Mucosa of stomach (tissue), 1 donor: ENCODE results near the gene MTX1.

Experiments
- H3K27me3 ChIP-seq: one replicate; pipeline ENCODE4 v1.7.0; 2013; ENCODE audit warnings: mild to moderate bottlenecking, low read length; ENCODE audit not compliant: control insufficient read depth, insufficient read depth
- H3K36me3 ChIP-seq: one replicate; pipeline ENCODE4 v1.7.0; 2013; ENCODE audit warnings: low read length; ENCODE audit not compliant: control insufficient read depth, insufficient read depth
- H3K4me1 ChIP-seq: one replicate; pipeline ENCODE4 v1.7.0; 2013; ENCODE audit warnings: mild to moderate bottlenecking, low read length; ENCODE audit not compliant: control insufficient read depth, insufficient read depth
- H3K4me3 ChIP-seq: one replicate; pipeline ENCODE4 v1.7.0; 2013; ENCODE audit warnings: low read length
- H3K9ac ChIP-seq: one replicate; pipeline ENCODE4 v1.7.0; 2013; ENCODE audit warnings: mild to moderate bottlenecking, low read length, moderate library complexity
- H3K9me3 ChIP-seq: one replicate; pipeline ENCODE4 v1.7.0; 2013; ENCODE audit warnings: mild to moderate bottlenecking, low read length, moderate library complexity; ENCODE audit not compliant: control insufficient read depth
- donor health status: Pancreatic carcinoma.

The MTX1 gene

GRCh38 chr1:155196103-155196892 lies 12.2 kb upstream of the MTX1 start:
- Histone ChIP-seq H3K9ac (peak overlapping the region; percentile 64), H3K9me3 (no peaks in the 10 kb centered on the region), H3K4me3 (no peak overlapping the region), H3K36me3 (no peaks in the 10 kb centered on the region), H3K27me3 (no peaks in the 10 kb centered on the region), H3K4me1 (peaks cover 27% of the 10 kb centered on the region)

- no peaks in the 10 kb centered on the region for H3K36me3 ChIP-seq
- no peaks in the 10 kb centered on the region for H3K27me3 ChIP-seq
- H3K4me1 ChIP-seq, result peaks cover 27% of the 10 kb centered on the region
- H3K4me3 ChIP-seq, result no peak overlapping the region
- H3K9ac ChIP-seq, result no peak overlapping the region
- no peaks in the 10 kb centered on the region for H3K9me3 ChIP-seq
Measured at GRCh38 chr1:155196893-155197638, 11.4 kb upstream of the MTX1 start.

GRCh38 chr1:155197901-155198546 lies 10.5 kb upstream of the MTX1 start:
- Histone ChIP-seq H3K9ac (no peak overlapping the region), H3K9me3 (no peaks in the 10 kb centered on the region), H3K4me3 (no peak overlapping the region), H3K27me3 (no peaks in the 10 kb centered on the region), H3K4me1 (peaks cover 26% of the 10 kb centered on the region), H3K36me3 (no peaks in the 10 kb centered on the region)

GRCh38 chr1:155198547-155198906 lies 10.0 kb upstream of the MTX1 start:
- H3K36me3 ChIP-seq, result no peaks in the 10 kb centered on the region
- no peak overlapping the region for H3K9ac ChIP-seq
- H3K27me3 ChIP-seq, result no peaks in the 10 kb centered on the region
- peaks cover 21% of the 10 kb centered on the region for H3K4me1 ChIP-seq
- H3K9me3 ChIP-seq, result no peaks in the 10 kb centered on the region
- H3K4me3 ChIP-seq, result no peak overlapping the region

- no peaks in the 10 kb centered on the region for H3K36me3 ChIP-seq
- no peak overlapping the region for H3K9ac ChIP-seq
- H3K4me1 ChIP-seq, result peaks cover 10% of the 10 kb centered on the region
- H3K4me3 ChIP-seq, result no peak overlapping the region
- no peaks in the 10 kb centered on the region for H3K27me3 ChIP-seq
- no peaks in the 10 kb centered on the region for H3K9me3 ChIP-seq
Measured at GRCh38 chr1:155199792-155200191, 8.7 kb upstream of the MTX1 start.

GRCh38 chr1:155200920-155201319 lies 7.6 kb upstream of the MTX1 start:
- Histone ChIP-seq H3K36me3 (no peaks in the 10 kb centered on the region), H3K4me3 (no peak overlapping the region), H3K9me3 (no peaks in the 10 kb centered on the region), H3K27me3 (no peaks in the 10 kb centered on the region), H3K9ac (no peak overlapping the region), H3K4me1 (peaks cover 2% of the 10 kb centered on the region)

- no peaks in the 10 kb centered on the region for H3K27me3 ChIP-seq
- H3K9me3 ChIP-seq, result no peaks in the 10 kb centered on the region
- H3K4me1 ChIP-seq, result peaks cover 6% of the 10 kb centered on the region
- H3K9ac ChIP-seq, result no peak overlapping the region
- no peaks in the 10 kb centered on the region for H3K36me3 ChIP-seq
- no peak overlapping the region for H3K4me3 ChIP-seq
Measured at GRCh38 chr1:155202198-155202597, 6.3 kb upstream of the MTX1 start.

GRCh38 chr1:155202731-155203515 lies 5.6 kb upstream of the MTX1 start:
- no peak overlapping the region for H3K4me3 ChIP-seq
- no peak overlapping the region for H3K9ac ChIP-seq
- no peaks in the 10 kb centered on the region for H3K9me3 ChIP-seq
- no peaks in the 10 kb centered on the region for H3K27me3 ChIP-seq
- no peaks in the 10 kb centered on the region for H3K36me3 ChIP-seq
- H3K4me1 ChIP-seq, result peaks cover 13% of the 10 kb centered on the region

- Histone ChIP-seq H3K36me3 (no peaks in the 10 kb centered on the region), H3K4me3 (no peak overlapping the region), H3K9me3 (no peaks in the 10 kb centered on the region), H3K4me1 (peaks cover 27% of the 10 kb centered on the region), H3K9ac (no peak overlapping the region), H3K27me3 (no peaks in the 10 kb centered on the region)
Measured at GRCh38 chr1:155205035-155205434, 3.5 kb upstream of the MTX1 start.

- Histone ChIP-seq H3K9me3 (no peaks in the 10 kb centered on the region), H3K4me1 (peaks cover 27% of the 10 kb centered on the region), H3K27me3 (no peaks in the 10 kb centered on the region), H3K9ac (no peak overlapping the region), H3K4me3 (no peak overlapping the region), H3K36me3 (no peaks in the 10 kb centered on the region)
Measured at GRCh38 chr1:155205969-155206593, 2.4 kb upstream of the MTX1 start.

GRCh38 chr1:155206891-155207805 lies 1.3 kb upstream of the MTX1 start:
- no peaks in the 10 kb centered on the region for H3K36me3 ChIP-seq

More at GRCh38 chr1:155206891-155207805, 1.3 kb upstream of the MTX1 start:
- Histone ChIP-seq H3K27me3 (no peaks in the 10 kb centered on the region), H3K9me3 (no peaks in the 10 kb centered on the region), H3K4me1 (peaks cover 27% of the 10 kb centered on the region), H3K4me3 (no peak overlapping the region), H3K9ac (peak overlapping the region; percentile 87)
